Ovary (tissue), 3 donors: Measurements from ENCODE around the gene IFIT2.

Source experiments
- EP300 ChIP-seq: sonication (generic); formaldehyde crosslinking; IDR thresholded peaks from one replicate; pipeline ENCODE4 v1.6.1; 2017; ENCODE audit warnings: antibody characterized with exemption
- POLR2A ChIP-seq: fragments of 450-650 bp; IDR thresholded peaks from one replicate; pipeline ENCODE4 v1.6.1; 2017; ENCODE audit warnings: antibody characterized with exemption, mild to moderate bottlenecking, moderate library complexity
- TF ChIP-seq, protein P1 (sequence below), 3 donors: fragments of 450-650 bp in 2 of 3; fragments of 200-600 bp in 1 of 3; IDR thresholded peaks; one replicate each; pipeline versions ENCODE4 v1.5.1 to v1.8.0; 2016 to 2022; ENCODE audit warnings: antibody characterized with exemption in 3 of 3, mild to moderate bottlenecking in 1 of 3
- donor health status: DM: no; HTN: no; CAD: no.

DNA sequence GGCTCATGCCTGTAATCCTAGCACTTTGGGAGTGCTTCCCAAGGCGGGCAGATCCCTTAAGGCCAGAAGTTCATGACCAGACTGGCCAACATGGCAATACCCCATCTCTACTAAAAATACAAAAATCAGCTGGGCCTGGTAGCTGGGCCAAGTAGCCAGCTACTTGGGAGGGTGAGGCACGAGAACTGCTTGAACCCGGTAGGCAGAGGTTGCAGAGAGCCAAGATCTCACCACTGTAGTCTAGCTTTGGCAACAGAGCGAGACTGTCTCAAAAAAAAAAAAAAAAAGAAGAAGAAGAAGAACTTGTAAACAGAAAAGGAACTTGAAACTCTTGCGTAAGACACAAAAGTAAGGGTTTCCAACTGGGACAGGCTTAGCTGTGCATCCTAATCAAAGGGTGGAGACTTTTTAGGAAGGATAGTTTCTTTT, 5.6 kb upstream of the IFIT2 start:
- TF ChIP-seq, protein P1, sequence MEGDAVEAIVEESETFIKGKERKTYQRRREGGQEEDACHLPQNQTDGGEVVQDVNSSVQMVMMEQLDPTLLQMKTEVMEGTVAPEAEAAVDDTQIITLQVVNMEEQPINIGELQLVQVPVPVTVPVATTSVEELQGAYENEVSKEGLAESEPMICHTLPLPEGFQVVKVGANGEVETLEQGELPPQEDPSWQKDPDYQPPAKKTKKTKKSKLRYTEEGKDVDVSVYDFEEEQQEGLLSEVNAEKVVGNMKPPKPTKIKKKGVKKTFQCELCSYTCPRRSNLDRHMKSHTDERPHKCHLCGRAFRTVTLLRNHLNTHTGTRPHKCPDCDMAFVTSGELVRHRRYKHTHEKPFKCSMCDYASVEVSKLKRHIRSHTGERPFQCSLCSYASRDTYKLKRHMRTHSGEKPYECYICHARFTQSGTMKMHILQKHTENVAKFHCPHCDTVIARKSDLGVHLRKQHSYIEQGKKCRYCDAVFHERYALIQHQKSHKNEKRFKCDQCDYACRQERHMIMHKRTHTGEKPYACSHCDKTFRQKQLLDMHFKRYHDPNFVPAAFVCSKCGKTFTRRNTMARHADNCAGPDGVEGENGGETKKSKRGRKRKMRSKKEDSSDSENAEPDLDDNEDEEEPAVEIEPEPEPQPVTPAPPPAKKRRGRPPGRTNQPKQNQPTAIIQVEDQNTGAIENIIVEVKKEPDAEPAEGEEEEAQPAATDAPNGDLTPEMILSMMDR (IDR thresholded peaks at IDR 0.05): no peak
- TF ChIP-seq POLR2A: no peak
- TF ChIP-seq EP300: no peak
